Large intestine (tissue), 3 donors: ENCODE data around the gene RHNO1. TPM values are rescaled to one million over a fixed set of nuclear protein-coding genes. Genes with fewer than 3 reads are reported as not detected.
"Not testable (repeated sequence)": the region's sequence is repeated elsewhere in the genome, so short reads cannot be mapped to it uniquely, and the experiment has no call there.

Experiments
- DNase-seq, 2 donors: peaks; one replicate each; pipeline versions ENCODE4 v3.0.0 to v3.0.0-alpha.2; 2013
- H3K27ac ChIP-seq: one replicate; pipeline ENCODE4 v1.5.1; 2013; ENCODE audit warnings: low read length
- H3K27me3 ChIP-seq: 2 replicates; pipeline ENCODE4 v1.6.1; 2013; ENCODE audit warnings: low read length; ENCODE audit not compliant: control insufficient read depth, insufficient read depth
- H3K36me3 ChIP-seq: 2 replicates; pipeline ENCODE4 v1.6.1; 2013; ENCODE audit warnings: low read length; ENCODE audit not compliant: control insufficient read depth, insufficient read depth
- H3K4me1 ChIP-seq: one replicate; pipeline ENCODE4 v1.6.1; 2013; ENCODE audit warnings: low read length; ENCODE audit not compliant: control insufficient read depth, insufficient read depth
- H3K4me3 ChIP-seq: one replicate; pipeline ENCODE4 v1.5.1; 2013; ENCODE audit warnings: low read length
- H3K9me3 ChIP-seq: one replicate; pipeline ENCODE4 v1.6.1; 2013; ENCODE audit warnings: mild to moderate bottlenecking, low read depth, low read length, moderate library complexity; ENCODE audit not compliant: control insufficient read depth
- WGBS: methylation state at CpG from one replicate; pipeline ENCODE4 v1.1.5; 2013; ENCODE audit warnings: low lambda C conversion rate; ENCODE audit not compliant: insufficient coverage; 5-methylcytosine and 5-hydroxymethylcytosine counted together
- polyA plus RNA-seq: library from polyadenylated mRNA; unstranded; fragments of 120-200 nt; gene quantifications from one replicate; pipeline ENCODE4 v1.2.1, GENCODE V29; 2013

RHNO1 gene
- polyA plus RNA-seq, 1 donor, result 24.0 TPM

- Histone ChIP-seq H3K9me3 (no peaks in the 10 kb centered on the region), H3K36me3 (peaks cover 19% of the 10 kb centered on the region), H3K27me3 (no peaks in the 10 kb centered on the region), H3K27ac (peak within 1 kb of the TSS; percentile 57), H3K4me1 (peaks cover 38% of the 10 kb centered on the region), H3K4me3 (no peak within 1 kb of the TSS)
- WGBS, result no CpG with 5 or more reads among the region's 3 CpGs
- peak; percentile 47 to 78 for DNase-seq
Measured at GRCh38 chr12:2857021-2857431, 20.0 kb upstream of the RHNO1 start, which contains the start of gene TEX52. Gene TEX52, minus strand, starts transcription at chr12:2857039. Its CDS starts 13 bp downstream, at chr12:2857026.

- H3K9me3 ChIP-seq, result no peaks in the 10 kb centered on the region
- H3K4me3 ChIP-seq, result no peak overlapping the region
- peaks cover 19% of the 10 kb centered on the region for H3K36me3 ChIP-seq
- no peak overlapping the region for H3K27ac ChIP-seq
- DNase-seq, result no peak
- peaks cover 38% of the 10 kb centered on the region for H3K4me1 ChIP-seq
- WGBS, result no CpG with 5 or more reads among the region's 7 CpGs
- H3K27me3 ChIP-seq, result no peaks in the 10 kb centered on the region
Measured at GRCh38 chr12:2857576-2857975, 19.4 kb upstream of the RHNO1 start.

GRCh38 chr12:2858334-2858733 is 18.7 kb upstream of the RHNO1 start:
- Histone ChIP-seq H3K9me3 (no peaks in the 10 kb centered on the region), H3K4me3 (no peak overlapping the region), H3K4me1 (peaks cover 38% of the 10 kb centered on the region), H3K36me3 (peaks cover 25% of the 10 kb centered on the region), H3K27ac (no peak overlapping the region), H3K27me3 (no peaks in the 10 kb centered on the region)
- DNase-seq, result no peak
- WGBS, result no CpG with 5 or more reads among the region's 2 CpGs

- Histone ChIP-seq H3K4me3 (no peak overlapping the region), H3K36me3 (peaks cover 26% of the 10 kb centered on the region), H3K27ac (no peak overlapping the region), H3K27me3 (no peaks in the 10 kb centered on the region), H3K9me3 (no peaks in the 10 kb centered on the region), H3K4me1 (peaks cover 38% of the 10 kb centered on the region)
- DNase-seq, result no peak
- WGBS, result no CpG with 5 or more reads among the region's 12 CpGs
Measured at GRCh38 chr12:2858944-2859421, 18.0 kb upstream of the RHNO1 start.

GRCh38 chr12:2860170-2860569 is 16.9 kb upstream of the RHNO1 start:
- H3K9me3 ChIP-seq, result no peaks in the 10 kb centered on the region
- peaks cover 28% of the 10 kb centered on the region for H3K4me1 ChIP-seq
- no peaks in the 10 kb centered on the region for H3K27me3 ChIP-seq
- peaks cover 32% of the 10 kb centered on the region for H3K36me3 ChIP-seq
- DNase-seq, result no peak
- H3K4me3 ChIP-seq, result no peak overlapping the region
- H3K27ac ChIP-seq, result no peak overlapping the region

- no peak overlapping the region for H3K4me3 ChIP-seq
- H3K4me1 ChIP-seq, result peaks cover 3% of the 10 kb centered on the region
- no peaks in the 10 kb centered on the region for H3K9me3 ChIP-seq
- no peak overlapping the region for H3K27ac ChIP-seq
- WGBS, result no CpG with 5 or more reads among the region's 7 CpGs
- no peak for DNase-seq
- H3K36me3 ChIP-seq, result peaks cover 39% of the 10 kb centered on the region
- H3K27me3 ChIP-seq, result no peaks in the 10 kb centered on the region
Measured at GRCh38 chr12:2862876-2863275, 14.1 kb upstream of the RHNO1 start.

- H3K27ac ChIP-seq, DNase-seq, H3K9me3 ChIP-seq, H3K4me1 ChIP-seq, H3K27me3 ChIP-seq, H3K4me3 ChIP-seq: not testable (repeated sequence)
- peaks cover 37% of the 10 kb centered on the region for H3K36me3 ChIP-seq
- no CpG with 5 or more reads among the region's 7 CpGs for WGBS
Measured at GRCh38 chr12:2863402-2863801, 13.6 kb upstream of the RHNO1 start.

- no peak overlapping the region for H3K4me3 ChIP-seq
- H3K4me1 ChIP-seq, result no peaks in the 10 kb centered on the region
- no peak overlapping the region for H3K27ac ChIP-seq
- WGBS, result no CpG with 5 or more reads among the region's 9 CpGs
- no peaks in the 10 kb centered on the region for H3K9me3 ChIP-seq
- no peak for DNase-seq
- H3K36me3 ChIP-seq, result peaks cover 32% of the 10 kb centered on the region
- no peaks in the 10 kb centered on the region for H3K27me3 ChIP-seq
Measured at GRCh38 chr12:2864198-2864597, 12.8 kb upstream of the RHNO1 start.

GRCh38 chr12:2868986-2869632 is 7.9 kb upstream of the RHNO1 start:
- H3K4me3 ChIP-seq, H3K27me3 ChIP-seq, H3K9me3 ChIP-seq, DNase-seq, H3K27ac ChIP-seq, H3K4me1 ChIP-seq: not testable (repeated sequence)
- H3K36me3 ChIP-seq, result peaks cover 25% of the 10 kb centered on the region
- WGBS, result 80% methylated on average over 2 of the region's 9 CpGs

GRCh38 chr12:2876431-2877046 is 484 bp upstream of the RHNO1 start:
- peak overlapping the region; percentile 60 for H3K4me3 ChIP-seq
- no peaks in the 10 kb centered on the region for H3K9me3 ChIP-seq
- H3K27me3 ChIP-seq, result no peaks in the 10 kb centered on the region
- no CpG with 5 or more reads among the region's 38 CpGs for WGBS
- peak in 1 of 2 donors; percentile 49 for DNase-seq
- no peak overlapping the region for H3K27ac ChIP-seq
- peaks cover 14% of the 10 kb centered on the region for H3K4me1 ChIP-seq
- peaks cover 8% of the 10 kb centered on the region for H3K36me3 ChIP-seq
